ENCODE measurements around the gene LRRC36. TPM values are rescaled to one million over a fixed set of nuclear protein-coding genes. Genes with fewer than 3 reads are reported as not detected.
A peak's percentile ranks its signal among the peaks of the same experiment; 100 is the strongest.

The LRRC36 gene
- total RNA-seq, 1 donor from 2014 or later: 2.4 TPM

- no peak for DNase-seq (ENCODE audit: low spot score in 2 of 2)
- no peak for FAIRE-seq
Measured at GRCh38 chr16:67388191-67388590, 61.6 kb downstream of the LRRC36 start.

- FAIRE-seq: no peak
- no peak for DNase-seq (ENCODE audit: low spot score in 2 of 2)
Measured at GRCh38 chr16:67388591-67388990, 62.0 kb downstream of the LRRC36 start.

GRCh38 chr16:67389911-67390815 is 63.5 kb downstream of the LRRC36 start:
- DNase-seq (ENCODE audit: low spot score in 2 of 2): peak in 1 of 2 donors; percentile 52
- no peak for FAIRE-seq

- FAIRE-seq: no peak
- DNase-seq (ENCODE audit: low spot score in 2 of 2): no peak
Measured at GRCh38 chr16:67390816-67391423, 64.3 kb downstream of the LRRC36 start.

- FAIRE-seq (peak; percentile 72), DNase-seq (ENCODE audit: low spot score in 2 of 2) (peak; percentile 61 to 73)
Measured at GRCh38 chr16:67391424-67392300, 65.0 kb downstream of the LRRC36 start.

GRCh38 chr16:67392301-67393059 is 65.9 kb downstream of the LRRC36 start:
- FAIRE-seq (no peak), DNase-seq (ENCODE audit: low spot score in 2 of 2) (no peak)

GRCh38 chr16:67393111-67393787 is 66.6 kb downstream of the LRRC36 start, which contains the start of gene TPPP3:
Gene TPPP3 (minus strand): TSS chr16:67393498. CDS start chr16:67391111, 2,387 bp downstream.
- DNase-seq (ENCODE audit: low spot score in 2 of 2) (peak; percentile 90 to 95), FAIRE-seq (no peak)

- FAIRE-seq (no peak), DNase-seq (ENCODE audit: low spot score in 2 of 2) (no peak)
Measured at GRCh38 chr16:67393788-67394154, 67.2 kb downstream of the LRRC36 start.

GRCh38 chr16:67394155-67395104 is 67.8 kb downstream of the LRRC36 start:
- DNase-seq (ENCODE audit: low spot score in 2 of 2): no peak
- no peak for FAIRE-seq

- DNase-seq (ENCODE audit: low spot score in 2 of 2) (no peak), FAIRE-seq (no peak)
Measured at GRCh38 chr16:67395105-67395457, 68.5 kb downstream of the LRRC36 start.

GRCh38 chr16:67395458-67396158 is 69.0 kb downstream of the LRRC36 start:
- DNase-seq (ENCODE audit: low spot score in 2 of 2) (no peak), FAIRE-seq (no peak)

GRCh38 chr16:67396159-67397035 is 69.8 kb downstream of the LRRC36 start:
- FAIRE-seq: no peak

GRCh38 chr16:67397036-67397801 is 70.6 kb downstream of the LRRC36 start:
- DNase-seq (ENCODE audit: low spot score in 2 of 2): no peak

More at GRCh38 chr16:67396159-67397035, 69.8 kb downstream of the LRRC36 start:
- peak; percentile 72 to 84 for DNase-seq (ENCODE audit: low spot score in 2 of 2)

GRCh38 chr16:67397812-67398545 is 71.4 kb downstream of the LRRC36 start:
- no peak for FAIRE-seq
- no peak for DNase-seq (ENCODE audit: low spot score in 2 of 2)

More at GRCh38 chr16:67397036-67397801, 70.6 kb downstream of the LRRC36 start:
- no peak for FAIRE-seq

GRCh38 chr16:67398546-67399217 is 72.1 kb downstream of the LRRC36 start:
- DNase-seq (ENCODE audit: low spot score in 2 of 2): no peak
- FAIRE-seq: no peak
